Measurements from ENCODE around the gene TMEM185A.
"Not testable (repeated sequence)": the region's sequence is repeated elsewhere in the genome, so short reads cannot be mapped to it uniquely, and the experiment has no call there.

The TMEM185A gene

DNA sequence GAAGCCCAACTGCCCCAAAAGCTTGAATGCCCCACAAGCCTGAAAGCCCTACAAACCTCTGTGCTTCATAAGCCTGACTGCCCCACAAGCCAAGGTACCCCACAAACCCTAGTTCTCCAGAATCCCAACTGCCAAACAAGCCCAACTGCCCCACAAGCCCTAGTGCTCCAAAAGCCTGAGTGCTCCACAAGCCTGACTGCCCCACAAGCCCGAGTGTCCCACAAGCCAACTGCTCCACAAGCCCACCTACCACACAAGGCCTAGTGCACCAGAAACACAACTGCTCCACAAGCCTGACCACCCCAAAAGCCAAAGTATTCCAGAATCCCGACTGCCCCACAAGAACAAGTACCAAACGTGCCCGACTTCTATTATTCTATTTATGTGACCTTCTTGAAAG lies 68.2 kb downstream of the TMEM185A start:
- FAIRE-seq = no peak
- DNase-seq (ENCODE audit: insufficient read length, low spot score) = no peak

DNA sequence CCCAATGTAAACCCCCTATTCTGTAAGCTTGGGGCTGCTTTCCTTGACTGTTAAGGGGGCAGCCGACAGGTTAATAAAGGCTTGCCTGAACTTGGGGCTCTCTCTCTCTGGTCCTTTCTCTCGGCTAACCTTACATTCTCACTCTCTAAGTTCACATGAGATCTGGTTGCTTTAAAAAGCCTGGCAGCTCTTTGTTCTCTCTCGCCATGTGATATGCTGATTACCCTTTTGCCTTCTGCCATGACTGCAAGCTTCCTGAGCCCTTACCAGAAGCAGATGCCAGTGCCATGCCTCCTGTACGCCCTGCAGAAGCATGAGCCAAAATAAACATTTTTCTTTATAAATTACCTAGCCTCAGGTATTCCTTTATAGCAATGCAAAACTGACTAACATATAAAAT lies 76.3 kb downstream of the TMEM185A start:
- FAIRE-seq = not testable (repeated sequence)

DNA sequence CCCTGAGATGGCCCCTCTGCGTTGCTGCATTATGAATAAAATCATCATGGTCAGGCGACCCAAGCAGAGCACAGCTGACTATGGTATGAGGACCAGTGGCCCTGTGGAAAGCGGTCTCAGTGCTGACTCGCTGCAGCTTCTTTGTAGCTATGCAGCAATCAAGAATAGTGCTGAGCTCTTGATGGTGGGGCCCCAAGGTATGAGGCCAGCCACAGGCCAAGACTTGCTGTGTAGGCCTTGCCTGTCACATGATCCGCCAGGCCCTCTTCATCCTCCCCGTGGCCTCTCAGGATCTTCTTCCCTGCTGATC lies 79.7 kb downstream of the TMEM185A start:
- DNase-seq (ENCODE audit: insufficient read length, low spot score); FAIRE-seq: not testable (repeated sequence)

More for the DNA sequence above, 76.3 kb downstream of the TMEM185A start:
- not testable (repeated sequence) for DNase-seq (ENCODE audit: insufficient read length, low spot score)

DNA sequence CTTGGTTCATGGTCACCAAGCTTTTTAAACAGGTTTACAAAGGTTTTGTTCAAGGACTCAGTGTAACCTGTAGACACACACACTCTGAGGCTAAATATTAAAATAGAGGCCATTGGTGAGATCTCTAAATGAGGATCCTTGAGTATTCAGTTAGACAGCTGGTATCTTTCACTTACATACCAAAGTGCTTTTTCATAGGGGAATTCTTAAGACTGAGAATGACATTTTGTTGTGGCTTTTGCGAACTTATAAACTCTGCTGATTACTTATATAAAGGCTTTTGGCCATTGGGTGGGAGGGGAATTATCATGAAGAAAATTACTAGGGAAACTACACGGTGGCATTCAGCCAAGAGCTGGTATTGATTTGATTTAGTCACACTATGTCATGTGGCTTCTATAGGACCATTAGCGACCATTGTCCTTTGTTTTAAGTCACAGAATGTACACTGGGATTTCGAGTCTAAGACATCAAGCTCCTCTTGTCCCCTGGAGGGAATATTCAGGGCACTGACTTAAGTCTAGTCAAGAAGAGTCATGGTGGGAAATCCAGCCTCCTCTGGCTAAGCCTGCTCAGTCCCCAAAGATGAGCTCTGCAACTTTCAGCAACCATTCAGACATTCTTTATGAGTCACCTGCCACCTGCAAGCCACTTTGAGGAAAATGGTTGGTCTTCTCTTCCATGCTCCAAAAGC lies 80.2 kb downstream of the TMEM185A start:
- FAIRE-seq; DNase-seq (ENCODE audit: insufficient read length, low spot score): not testable (repeated sequence)

DNA sequence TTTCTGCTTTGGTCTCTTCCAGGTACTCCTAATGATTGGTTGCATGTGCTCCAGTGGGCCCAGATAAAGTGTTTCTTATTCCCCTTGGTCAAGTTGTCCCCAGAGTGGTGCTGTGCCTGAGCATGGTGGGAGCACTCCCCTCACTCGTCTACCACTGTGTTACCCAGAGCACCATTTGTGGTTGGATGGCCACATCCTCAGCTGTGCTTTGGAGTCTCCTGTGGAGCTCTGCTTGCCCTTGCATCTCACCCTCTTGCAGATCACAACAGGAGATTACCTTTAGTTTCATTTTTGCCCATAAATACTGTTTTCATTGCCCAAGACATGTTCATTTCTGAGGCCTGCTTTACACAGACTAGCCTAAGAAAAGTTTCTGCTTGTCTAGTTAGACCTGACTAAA lies 81.1 kb downstream of the TMEM185A start:
- DNase-seq (ENCODE audit: insufficient read length, low spot score); FAIRE-seq: not testable (repeated sequence)

DNA sequence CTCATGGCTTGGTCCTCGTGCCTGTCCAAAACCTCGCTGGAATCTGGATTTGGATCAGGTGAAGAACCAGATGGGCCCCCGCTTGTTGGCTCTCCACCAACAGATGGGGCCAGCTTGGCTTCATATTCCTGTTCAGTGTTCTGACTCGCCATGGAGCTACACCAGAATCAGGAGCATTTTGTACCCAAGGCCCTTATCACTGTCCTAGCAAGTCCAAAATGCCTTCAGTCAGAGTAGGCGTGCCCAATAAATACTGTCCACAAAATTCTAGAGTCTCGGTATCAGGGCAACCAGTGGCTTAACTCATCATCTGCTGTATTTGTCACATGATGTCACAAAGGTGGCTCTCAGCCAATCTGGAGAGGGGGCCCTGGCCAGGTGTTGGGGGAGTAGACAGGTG lies 81.9 kb downstream of the TMEM185A start, which contains the start of gene HSFX3:
TSS of gene HSFX3 (minus strand) at position 224 of the 400 bp plus-strand sequence. CDS start at position 152, 72 bp downstream.
- DNase-seq (ENCODE audit: insufficient read length, low spot score); FAIRE-seq: not testable (repeated sequence)

DNA sequence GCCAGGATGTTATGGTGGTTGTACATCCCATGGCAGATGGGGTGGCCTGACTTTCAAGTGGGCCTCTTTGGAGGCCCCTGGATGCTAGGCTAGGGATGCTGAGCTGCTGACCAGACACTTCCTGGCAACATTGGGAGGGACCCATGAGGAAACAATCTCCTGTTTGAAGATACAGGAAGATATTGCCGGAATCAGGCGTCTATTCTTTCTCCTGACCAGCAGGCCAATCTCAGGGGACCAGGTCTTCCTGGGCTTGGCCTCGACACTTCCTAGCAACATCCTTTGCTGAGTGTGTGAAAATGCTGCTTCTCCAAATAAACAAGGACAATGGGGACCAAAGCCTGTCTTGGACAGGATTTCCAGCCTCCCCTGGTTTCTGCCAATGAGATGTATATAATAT lies 83.8 kb downstream of the TMEM185A start:
- not testable (repeated sequence) for FAIRE-seq; DNase-seq (ENCODE audit: insufficient read length, low spot score)

DNA sequence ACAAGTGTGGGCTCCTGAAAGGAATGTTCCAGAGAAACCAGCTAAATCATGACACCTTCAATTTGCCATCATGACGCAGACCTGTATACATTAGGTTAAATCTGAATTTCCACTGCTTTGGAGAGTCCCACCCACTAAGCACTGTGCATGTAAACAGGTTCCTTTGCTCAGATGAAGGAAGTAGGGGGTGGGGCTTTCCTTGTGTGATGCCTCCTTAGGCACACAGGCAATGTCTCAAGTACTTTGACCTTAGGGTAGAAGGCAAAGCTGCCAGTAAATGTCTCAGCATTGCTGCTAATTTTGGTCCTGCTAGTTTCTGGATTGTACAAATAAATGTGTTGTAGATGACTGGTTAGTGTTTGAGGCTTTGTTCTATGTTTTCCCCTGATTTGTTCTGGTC lies 84.6 kb downstream of the TMEM185A start:
- DNase-seq (ENCODE audit: insufficient read length, low spot score); FAIRE-seq: not testable (repeated sequence)

All from HTR-8/SVneo (cell line).